ENCODE results near the gene BCAS1.
"Not testable (repeated sequence)": the region's sequence is repeated elsewhere in the genome, so short reads cannot be mapped to it uniquely, and the experiment has no call there.

Gene BCAS1

DNA sequence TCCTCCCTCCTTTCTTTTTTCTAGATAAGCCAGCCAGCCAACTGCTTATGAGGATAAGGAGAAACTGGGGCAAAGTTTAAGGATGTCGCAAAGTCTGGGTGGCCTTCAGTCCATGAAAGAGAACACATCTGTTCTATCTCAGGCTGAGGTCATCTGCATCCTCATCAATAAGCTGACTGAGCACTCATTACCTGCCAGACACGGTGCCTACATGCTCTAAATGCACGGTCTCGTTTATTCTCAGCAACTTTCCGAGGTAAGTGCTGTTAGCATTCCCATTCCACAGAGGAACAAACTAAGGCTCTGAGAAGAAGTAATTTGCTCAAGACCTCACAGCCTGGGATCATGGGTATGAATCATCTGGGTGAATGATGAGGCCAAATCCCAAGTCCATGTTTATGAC is 133.1 kb downstream of the BCAS1 start:
- Histone ChIP-seq H3K36me3 (ENCODE audit: control insufficient read depth, insufficient read depth, low read length) (no peaks in the 10 kb centered on the region), H3K4me3 (replicated peaks; ENCODE audit: low read depth, low read length) (no peak overlapping the region), H3K27me3 (replicated peaks; ENCODE audit: control insufficient read depth, insufficient read depth, low read length) (no peaks in the 10 kb centered on the region)
- TF ChIP-seq, protein P1, sequence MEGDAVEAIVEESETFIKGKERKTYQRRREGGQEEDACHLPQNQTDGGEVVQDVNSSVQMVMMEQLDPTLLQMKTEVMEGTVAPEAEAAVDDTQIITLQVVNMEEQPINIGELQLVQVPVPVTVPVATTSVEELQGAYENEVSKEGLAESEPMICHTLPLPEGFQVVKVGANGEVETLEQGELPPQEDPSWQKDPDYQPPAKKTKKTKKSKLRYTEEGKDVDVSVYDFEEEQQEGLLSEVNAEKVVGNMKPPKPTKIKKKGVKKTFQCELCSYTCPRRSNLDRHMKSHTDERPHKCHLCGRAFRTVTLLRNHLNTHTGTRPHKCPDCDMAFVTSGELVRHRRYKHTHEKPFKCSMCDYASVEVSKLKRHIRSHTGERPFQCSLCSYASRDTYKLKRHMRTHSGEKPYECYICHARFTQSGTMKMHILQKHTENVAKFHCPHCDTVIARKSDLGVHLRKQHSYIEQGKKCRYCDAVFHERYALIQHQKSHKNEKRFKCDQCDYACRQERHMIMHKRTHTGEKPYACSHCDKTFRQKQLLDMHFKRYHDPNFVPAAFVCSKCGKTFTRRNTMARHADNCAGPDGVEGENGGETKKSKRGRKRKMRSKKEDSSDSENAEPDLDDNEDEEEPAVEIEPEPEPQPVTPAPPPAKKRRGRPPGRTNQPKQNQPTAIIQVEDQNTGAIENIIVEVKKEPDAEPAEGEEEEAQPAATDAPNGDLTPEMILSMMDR (IDR thresholded peaks at IDR 0.05; ENCODE audit: insufficient read depth, low read length, poor library complexity, severe bottlenecking): no peak
- no peak for DNase-seq (ENCODE audit: extremely low read depth, insufficient read length)

DNA sequence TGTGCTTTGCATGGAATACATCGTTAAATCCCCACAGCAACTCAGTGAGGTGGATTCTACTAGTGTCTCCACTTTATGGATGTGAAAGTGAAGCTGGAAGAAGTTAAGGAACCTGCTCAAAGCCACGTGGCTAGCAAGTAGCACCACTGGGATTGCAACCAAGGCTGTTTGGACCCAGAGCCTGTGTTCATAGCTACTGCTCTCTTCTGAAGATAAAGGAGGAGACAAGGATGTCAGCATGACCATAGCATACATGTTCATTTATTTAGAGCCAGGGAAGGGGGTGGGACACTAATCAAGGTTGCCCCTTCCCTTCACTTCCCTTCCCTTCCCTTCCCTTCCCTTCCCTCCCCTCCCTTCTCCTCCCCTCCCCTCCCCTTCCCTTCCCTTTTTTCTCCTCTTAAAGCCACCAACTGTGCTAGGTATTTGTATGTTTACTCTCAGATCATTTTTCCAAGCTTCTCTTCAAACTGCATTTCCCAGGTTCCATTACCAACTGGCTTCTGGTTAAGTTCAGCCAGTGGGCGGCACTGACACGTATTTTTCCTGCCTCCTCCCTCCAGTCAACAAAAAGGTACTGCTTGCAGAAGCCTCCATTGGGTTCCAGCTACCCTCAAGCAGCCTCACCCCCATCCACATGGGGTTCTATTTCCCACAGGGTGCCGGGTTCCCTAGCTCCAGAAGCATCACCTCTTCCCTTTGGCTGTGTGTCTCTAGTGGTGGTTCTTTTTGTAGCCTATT is 134.9 kb downstream of the BCAS1 start:
- Histone ChIP-seq H3K27me3 (replicated peaks; ENCODE audit: control insufficient read depth, insufficient read depth, low read length) (no peaks in the 10 kb centered on the region), H3K36me3 (ENCODE audit: control insufficient read depth, insufficient read depth, low read length) (no peaks in the 10 kb centered on the region), H3K4me3 (replicated peaks; ENCODE audit: low read depth, low read length) (no peak overlapping the region)
- no peak for DNase-seq (ENCODE audit: extremely low read depth, insufficient read length)
- TF ChIP-seq, protein P1 (IDR thresholded peaks at IDR 0.05; ENCODE audit: insufficient read depth, low read length, poor library complexity, severe bottlenecking): no peak

DNA sequence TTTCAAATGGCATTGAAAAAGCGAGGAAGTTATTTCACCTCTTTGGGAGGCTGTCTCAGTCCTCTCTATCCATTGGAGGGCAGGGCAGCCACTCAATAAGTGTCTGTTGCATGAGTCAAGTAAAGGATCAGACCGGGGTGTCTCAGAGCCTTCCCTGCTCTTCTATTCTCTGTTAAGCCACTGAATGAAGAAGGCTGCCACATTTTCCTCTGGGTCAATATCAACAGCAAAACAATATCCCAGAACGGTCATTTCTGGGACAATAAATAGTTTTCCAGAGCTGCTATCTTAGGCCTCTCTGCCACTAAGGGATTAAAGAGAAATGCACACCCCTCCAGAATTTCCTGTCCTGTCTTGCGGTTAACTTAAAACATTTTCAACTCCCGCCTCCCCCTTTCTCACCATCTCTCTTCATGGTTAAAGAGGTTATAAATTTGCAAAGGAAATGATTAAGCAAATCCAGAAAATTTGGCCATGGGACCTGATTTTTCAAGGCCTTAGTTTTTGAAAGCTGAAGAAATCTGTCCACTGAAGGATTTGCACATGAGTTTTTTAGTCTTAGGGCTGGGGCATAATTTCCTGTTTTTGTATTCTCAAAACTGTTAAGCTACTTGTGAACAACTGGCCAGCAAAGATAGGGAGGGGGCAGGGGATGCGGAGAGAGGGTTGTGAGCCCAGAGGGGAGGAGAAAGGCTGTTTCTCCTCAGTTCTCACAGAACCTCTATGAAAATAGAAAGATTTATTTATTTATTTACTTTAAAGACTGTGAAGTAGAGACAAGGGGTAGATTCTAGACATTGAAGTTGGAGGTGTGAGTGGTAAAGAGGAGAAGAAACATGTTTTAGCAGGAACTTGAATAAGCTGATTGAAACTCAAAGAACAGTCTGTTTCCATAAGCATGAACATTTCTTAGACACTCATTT is 135.7 kb downstream of the BCAS1 start:
- H3K27me3 ChIP-seq (replicated peaks; ENCODE audit: control insufficient read depth, insufficient read depth, low read length): no peaks in the 10 kb centered on the region
- TF ChIP-seq, protein P1 (IDR thresholded peaks at IDR 0.05; ENCODE audit: insufficient read depth, low read length, poor library complexity, severe bottlenecking): no peak
- no peak overlapping the region; the same call in 1 of the 2 replicates for H3K4me3 ChIP-seq (replicated peaks; ENCODE audit: low read depth, low read length)
- H3K36me3 ChIP-seq (ENCODE audit: control insufficient read depth, insufficient read depth, low read length): no peaks in the 10 kb centered on the region
- DNase-seq (ENCODE audit: extremely low read depth, insufficient read length): no peak

DNA sequence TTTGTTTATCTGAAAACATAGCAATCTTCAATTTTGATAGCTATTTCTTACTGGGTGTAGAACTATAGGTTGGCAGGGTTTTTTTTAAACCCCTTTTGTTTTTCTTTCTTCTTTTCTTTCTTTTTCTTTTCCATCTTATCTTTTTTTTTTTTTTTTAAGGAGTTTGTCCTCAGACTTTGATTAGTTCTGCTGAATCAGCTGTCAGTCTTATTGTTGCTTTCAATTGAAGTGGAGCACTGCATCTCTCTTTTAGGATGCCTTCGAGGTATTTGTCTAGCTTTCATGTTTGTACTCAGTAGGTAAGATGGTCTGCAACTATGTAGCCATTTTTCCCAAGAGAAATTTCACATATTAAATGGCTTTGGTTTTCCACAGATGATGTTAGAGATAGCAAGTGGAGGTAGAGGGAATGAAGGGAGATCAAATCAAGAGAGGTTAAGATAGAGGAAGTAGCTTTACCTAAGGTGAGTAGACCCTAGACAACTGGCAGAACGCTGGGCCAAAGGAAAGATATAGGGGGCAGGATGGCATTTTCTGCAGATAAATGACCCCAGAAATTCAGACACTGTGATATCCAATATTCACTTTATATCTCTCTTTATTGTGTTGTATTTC is 137.1 kb downstream of the BCAS1 start:
- TF ChIP-seq, protein P1 (IDR thresholded peaks at IDR 0.05; ENCODE audit: insufficient read depth, low read length, poor library complexity, severe bottlenecking): no peak
- no peak overlapping the region for H3K4me3 ChIP-seq (replicated peaks; ENCODE audit: low read depth, low read length)
- H3K36me3 ChIP-seq (ENCODE audit: control insufficient read depth, insufficient read depth, low read length): no peaks in the 10 kb centered on the region
- H3K27me3 ChIP-seq (replicated peaks; ENCODE audit: control insufficient read depth, insufficient read depth, low read length): no peaks in the 10 kb centered on the region
- no peak for DNase-seq (ENCODE audit: extremely low read depth, insufficient read length)

DNA sequence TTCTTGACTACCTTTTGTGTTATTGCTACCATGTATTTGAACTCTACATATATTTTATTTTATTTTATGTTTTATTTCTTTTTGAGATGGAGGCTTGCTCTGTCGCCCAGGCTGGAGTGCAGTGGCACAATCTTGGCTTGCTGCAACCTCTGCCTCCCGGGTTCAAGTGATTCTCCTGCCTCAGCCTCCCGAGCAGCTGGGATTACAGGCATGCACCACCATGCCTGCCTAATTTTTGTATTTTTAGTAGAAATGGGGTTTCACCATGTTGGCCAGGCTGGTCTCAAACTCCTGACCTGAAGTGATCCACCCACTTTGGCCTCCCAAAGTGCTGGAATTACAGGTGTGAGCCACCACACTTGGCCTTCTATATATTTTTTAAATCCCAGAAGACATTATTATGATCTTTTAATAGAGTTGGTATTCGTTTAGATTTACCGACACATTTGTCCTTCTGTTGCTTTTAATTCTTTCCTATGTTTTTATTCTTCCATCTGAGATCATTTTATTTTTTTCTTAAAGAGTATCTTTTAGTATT is 137.7 kb downstream of the BCAS1 start:
- not testable (repeated sequence) for H3K36me3 ChIP-seq (ENCODE audit: control insufficient read depth, insufficient read depth, low read length); H3K4me3 ChIP-seq (replicated peaks; ENCODE audit: low read depth, low read length); H3K27me3 ChIP-seq (replicated peaks; ENCODE audit: control insufficient read depth, insufficient read depth, low read length); DNase-seq (ENCODE audit: extremely low read depth, insufficient read length)
